LNCaP clone FGC (cell line): Measurements from ENCODE around the gene PAM.

ENCODE experiments used
- DNase-seq: peaks from one replicate; pipeline ENCODE4 v3.0.0-alpha.2; 2011; ENCODE audit warnings: low read depth
- H3K4me3 ChIP-seq: 2 replicates; pipeline ENCODE4 v1.5.1; 2011; ENCODE audit warnings: mild to moderate bottlenecking, low read depth, low read length, control low read depth
- TF ChIP-seq, protein P1 (sequence below): IDR thresholded peaks from 2 replicates; pipeline ENCODE4 v1.5.1; 2012; ENCODE audit warnings: mild to moderate bottlenecking; ENCODE audit not compliant: control insufficient read depth, insufficient read depth; ENCODE audit errors: extremely low read depth

PAM gene

DNA sequence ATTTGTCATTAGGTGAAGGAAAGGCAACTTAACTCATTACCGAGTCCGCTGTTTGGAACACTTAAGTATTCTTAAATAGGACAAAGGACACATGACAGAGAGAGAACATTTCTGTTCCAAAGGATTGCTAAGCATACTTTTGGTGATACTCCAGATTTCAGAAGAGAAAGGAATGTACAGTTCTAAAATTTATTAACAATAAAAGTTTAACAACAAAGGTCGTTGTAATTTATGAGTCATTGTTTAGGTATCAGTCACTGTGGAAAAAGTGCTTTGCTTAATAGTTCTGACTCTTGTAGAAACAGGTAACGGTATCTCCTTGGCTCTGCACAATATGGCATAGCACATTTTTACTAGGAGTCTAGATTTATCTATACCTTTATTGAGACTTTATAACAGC is 36.3 kb upstream of the PAM start:
- no peak overlapping the region for H3K4me3 ChIP-seq
- TF ChIP-seq, protein P1, sequence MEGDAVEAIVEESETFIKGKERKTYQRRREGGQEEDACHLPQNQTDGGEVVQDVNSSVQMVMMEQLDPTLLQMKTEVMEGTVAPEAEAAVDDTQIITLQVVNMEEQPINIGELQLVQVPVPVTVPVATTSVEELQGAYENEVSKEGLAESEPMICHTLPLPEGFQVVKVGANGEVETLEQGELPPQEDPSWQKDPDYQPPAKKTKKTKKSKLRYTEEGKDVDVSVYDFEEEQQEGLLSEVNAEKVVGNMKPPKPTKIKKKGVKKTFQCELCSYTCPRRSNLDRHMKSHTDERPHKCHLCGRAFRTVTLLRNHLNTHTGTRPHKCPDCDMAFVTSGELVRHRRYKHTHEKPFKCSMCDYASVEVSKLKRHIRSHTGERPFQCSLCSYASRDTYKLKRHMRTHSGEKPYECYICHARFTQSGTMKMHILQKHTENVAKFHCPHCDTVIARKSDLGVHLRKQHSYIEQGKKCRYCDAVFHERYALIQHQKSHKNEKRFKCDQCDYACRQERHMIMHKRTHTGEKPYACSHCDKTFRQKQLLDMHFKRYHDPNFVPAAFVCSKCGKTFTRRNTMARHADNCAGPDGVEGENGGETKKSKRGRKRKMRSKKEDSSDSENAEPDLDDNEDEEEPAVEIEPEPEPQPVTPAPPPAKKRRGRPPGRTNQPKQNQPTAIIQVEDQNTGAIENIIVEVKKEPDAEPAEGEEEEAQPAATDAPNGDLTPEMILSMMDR, result no peak
- DNase-seq, result no peak

DNA sequence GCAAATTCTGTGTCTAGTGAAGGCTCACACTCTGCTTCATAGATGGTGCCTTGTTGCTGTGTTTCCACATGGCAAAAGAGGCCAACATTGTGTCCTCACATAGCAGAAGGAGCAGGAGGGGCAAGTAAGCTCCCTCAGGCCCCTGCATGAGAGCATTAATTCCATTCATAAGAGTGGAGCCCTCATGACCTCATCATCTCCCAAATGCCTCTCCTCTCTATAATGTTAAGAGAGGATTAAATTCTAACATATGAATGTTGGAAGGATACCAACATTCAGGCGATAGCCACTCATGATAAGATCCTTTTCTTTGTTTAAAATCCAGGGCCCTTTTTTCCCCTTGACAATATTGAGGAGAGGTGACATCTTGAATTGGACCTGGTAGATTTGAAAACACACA is 35.2 kb upstream of the PAM start:
- no peak for DNase-seq
- no peak overlapping the region for H3K4me3 ChIP-seq
- TF ChIP-seq, protein P1, result no peak

DNA sequence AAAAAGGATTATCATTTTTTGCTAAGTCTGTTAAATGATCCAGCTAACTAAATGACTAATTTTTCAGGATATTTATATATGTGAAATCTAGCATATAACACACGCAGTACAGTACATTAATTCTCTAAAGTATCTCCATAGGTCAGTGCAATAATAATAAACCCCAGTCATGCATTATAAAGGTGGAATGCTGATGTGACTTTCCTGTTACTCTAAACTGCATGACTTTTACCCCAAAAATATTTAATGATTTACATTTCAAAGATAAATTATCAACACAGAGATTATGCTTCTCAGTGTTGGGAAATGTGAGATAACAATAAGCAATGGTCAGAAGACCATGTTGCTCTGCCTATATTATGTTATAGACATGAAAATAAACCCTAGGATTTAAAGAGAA is 34.1 kb upstream of the PAM start:
- H3K4me3 ChIP-seq, result no peak overlapping the region
- TF ChIP-seq, protein P1, result no peak
- no peak for DNase-seq

DNA sequence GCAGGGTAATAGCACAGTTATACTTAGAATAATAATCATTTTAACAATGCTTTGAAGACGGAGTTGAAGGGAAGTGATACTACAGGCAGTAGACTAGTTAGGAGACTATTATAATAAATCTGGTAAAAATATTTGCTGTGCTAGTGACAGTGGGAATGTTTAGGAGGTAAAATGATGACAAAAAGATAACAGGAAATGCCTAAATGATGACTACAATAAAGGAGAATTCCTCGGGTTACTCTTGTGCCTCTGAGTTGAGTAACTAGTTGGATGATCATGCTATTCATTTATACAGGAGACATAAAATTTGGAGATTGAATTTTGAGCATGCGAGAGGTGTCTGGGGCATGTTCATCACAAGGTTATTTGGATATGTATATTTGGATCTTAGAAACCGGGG is 32.2 kb upstream of the PAM start:
- DNase-seq, result no peak
- TF ChIP-seq, protein P1, result no peak
- no peak overlapping the region for H3K4me3 ChIP-seq

DNA sequence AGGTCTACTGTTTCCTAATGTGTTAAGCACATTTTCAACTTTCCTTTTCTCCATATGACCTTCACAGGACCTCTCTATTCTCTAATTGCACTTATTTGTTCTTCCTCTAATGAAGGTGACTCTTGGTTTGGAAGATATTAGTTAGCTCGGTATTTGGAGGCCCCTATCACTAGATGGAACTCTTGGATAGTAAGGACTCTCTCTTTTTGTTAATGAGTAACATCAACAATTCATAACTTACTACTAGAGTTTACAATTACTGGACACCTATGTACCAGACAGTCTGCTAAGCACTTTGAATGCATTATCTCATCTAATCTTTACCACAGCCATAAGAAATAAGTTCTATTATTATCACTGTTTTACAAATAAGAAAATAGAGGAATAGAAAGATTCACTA is 23.4 kb upstream of the PAM start:
- no peak overlapping the region for H3K4me3 ChIP-seq
- no peak for DNase-seq
- TF ChIP-seq, protein P1, result no peak

DNA sequence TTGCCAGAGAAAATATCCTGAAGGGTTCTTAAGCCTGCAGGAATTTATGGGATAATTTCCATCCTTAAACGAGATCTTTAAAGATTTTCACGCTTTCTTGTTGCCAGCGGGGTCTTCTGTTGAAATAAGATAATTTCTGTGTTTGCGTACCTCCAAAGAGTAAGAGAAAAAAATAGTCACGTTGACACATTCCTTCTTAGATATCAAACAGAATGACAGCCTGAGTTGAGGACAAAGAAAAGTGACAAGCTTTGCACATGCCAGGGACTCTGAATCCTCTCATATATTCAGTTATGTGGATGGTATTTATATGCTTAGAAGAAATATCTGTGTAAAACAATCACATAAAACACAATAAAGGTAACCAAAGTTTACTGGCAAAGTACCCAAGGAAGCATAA is 21.6 kb upstream of the PAM start:
- TF ChIP-seq, protein P1, result no peak
- no peak for DNase-seq
- no peak overlapping the region for H3K4me3 ChIP-seq

DNA sequence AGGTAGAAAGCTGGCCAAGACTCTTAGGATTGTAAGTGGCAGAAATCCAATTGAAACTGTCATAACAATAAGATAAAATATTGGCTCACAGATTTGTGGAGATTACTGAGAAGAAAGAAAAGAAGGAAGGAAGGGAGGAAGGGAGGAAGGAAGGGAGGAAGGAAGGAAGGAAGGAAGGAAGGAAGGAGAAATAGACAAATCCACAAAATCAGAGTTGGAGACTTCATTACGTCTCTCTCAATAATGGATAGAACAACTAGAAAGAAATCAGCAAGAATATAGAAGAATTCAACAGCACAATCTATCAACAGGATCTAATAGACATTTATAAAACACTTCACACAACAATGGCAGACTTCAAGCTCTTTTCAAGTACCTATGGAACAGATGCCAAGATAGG is 17.9 kb upstream of the PAM start:
- no peak for DNase-seq
- H3K4me3 ChIP-seq, result no peak overlapping the region
- TF ChIP-seq, protein P1, result no peak
